NCI-H345 treated with DMSO at 0.1 percent for 48 hours (cell line): ENCODE measurements around the gene ARHGAP22.

Source experiments
- DNase-seq: peaks from one replicate; lab custom pipeline; 2025; ENCODE audit not compliant: unreplicated experiment; lab: John Stamatoyannopoulos, UW

The ARHGAP22 gene

DNA sequence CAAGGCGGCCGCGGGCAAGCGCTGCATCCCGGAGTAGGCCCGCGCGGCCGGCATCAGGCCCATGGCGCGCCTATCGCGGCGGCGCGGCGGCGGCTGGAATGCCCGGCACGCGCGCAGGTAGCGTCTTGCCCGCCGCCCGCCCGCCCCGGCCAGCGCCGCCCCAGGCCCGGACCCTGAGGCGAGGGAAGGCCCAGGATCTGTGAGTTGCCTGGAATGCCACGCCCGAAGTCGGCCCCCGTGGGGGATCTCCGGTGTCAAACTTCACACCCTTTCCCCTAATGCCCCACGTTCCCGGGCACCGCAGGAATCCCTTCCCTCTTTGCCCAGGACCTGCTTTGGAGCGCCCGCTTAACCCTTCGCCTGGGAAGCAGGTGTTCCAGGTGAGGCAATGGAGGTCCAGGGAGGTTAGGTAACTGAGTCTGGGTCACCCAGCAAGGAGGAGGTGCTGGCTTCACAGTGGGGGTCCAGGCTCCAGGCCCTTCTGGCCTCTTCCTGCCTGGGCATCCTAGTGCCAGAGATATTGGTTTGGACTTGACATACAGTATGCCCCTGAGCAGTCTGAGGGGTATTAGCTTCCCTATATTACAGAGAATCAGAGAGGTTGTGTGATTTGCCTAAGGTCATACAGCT is 138.1 kb downstream of the ARHGAP22 start:
- DNase-seq, result no peak

DNA sequence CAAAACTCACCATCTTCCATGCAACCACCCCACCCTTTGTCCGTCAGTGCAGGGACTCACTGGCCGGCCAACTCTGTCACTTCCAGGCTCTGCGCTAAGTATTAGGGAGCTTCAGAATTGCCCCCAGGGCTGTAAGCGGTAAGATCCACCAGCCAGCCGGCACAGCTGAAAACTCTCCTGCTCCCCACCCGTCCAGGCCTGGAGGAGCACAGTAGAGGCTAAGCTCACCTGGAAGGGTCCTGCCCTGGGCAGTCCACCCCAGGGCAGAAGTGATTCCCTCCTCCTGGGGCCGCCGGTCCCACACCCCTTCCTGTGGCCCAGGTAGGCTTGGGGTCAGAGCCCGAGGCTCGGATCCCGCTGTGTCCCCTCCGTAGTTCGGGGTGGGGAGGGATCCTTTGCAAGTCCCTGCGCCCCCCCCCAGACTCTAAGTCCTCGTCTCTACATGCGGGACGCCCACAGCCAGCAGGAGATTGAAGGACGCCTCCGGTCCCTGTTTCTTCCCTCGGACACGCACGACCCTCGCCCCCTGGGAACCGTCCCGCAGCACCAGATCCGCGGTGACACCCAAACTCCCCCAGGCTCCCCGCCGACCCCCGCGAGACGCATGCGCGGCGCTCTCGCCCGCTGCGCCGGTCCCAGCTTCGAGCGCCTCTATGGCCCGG is 138.9 kb downstream of the ARHGAP22 start:
- DNase-seq, result no peak

DNA sequence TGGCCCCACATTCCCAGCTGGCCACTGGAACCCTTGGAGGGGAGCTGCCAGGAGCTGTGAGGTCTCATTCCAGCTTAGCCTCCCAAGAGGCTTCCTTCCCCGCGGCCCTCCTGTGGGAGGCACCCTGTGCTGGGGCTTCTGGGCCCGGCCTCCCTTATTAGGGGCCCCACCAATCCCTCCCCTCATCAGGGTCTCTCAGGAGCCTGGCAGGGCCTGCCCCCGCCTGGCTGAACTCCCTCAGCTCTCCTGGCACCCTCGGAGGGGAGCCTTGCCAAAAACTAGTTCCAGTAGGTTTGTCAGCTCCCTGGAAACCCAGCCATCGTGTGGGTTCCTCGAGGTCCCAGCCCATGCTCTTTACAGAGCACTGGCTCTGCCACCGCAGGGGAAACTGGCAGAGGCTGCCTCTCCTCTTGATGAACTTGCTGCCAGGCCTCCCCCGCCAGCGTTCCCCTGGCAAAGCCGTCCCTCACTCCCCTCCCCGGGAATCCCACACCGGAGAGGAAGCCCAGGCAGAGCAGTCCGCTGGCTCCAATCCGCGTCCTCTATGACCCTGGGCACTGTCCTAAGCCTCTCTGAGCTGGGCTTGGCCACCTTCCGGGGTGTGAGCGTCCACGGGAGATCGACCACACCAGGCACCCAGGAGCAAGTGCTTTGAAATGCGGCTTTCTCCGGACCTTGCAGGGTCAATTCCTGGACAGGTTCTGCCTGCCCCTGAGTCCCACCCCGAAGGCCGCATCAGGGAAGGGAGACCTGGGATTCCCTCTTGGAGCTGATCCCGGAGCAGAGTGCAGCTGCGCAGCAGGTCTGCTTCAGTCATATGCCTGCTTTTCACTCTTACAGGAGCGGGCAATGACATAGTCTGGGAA is 139.8 kb downstream of the ARHGAP22 start:
- no peak for DNase-seq

DNA sequence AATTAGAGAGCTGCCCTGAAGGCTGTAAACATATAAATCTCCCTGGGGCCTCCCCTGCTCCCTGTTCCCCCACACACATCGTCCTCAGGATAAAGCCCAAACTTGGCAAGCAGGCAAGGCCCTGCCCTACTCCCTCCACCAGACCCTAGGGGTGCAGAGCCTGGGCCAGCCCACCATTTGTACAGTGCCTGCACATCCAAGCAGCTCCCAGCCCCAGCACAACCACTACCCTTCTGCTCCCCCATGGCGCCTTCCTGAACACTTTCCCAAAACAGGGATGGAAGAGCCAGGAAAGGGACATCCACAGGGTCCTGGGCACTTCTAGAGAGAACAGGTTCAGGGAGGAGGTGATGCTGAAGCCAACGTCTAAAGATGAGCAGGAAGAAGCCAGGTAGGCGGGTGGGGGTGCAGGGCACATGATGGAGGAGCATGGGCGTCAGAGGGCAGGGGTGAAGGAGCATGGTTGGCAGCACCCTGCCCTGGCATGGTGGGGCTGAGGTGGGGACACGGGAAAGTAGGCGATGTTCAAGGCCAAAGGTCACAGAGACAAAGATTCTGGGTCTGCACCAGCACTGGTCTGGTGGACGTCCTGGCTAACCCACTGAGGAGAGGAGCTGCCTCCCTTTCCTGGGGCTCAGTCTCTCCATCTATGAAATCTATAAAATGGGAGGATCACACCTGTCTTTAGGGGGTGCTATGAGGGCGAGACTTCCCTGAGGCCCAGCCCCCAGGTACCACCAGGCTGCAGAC is 140.6 kb downstream of the ARHGAP22 start:
- DNase-seq, result no peak

DNA sequence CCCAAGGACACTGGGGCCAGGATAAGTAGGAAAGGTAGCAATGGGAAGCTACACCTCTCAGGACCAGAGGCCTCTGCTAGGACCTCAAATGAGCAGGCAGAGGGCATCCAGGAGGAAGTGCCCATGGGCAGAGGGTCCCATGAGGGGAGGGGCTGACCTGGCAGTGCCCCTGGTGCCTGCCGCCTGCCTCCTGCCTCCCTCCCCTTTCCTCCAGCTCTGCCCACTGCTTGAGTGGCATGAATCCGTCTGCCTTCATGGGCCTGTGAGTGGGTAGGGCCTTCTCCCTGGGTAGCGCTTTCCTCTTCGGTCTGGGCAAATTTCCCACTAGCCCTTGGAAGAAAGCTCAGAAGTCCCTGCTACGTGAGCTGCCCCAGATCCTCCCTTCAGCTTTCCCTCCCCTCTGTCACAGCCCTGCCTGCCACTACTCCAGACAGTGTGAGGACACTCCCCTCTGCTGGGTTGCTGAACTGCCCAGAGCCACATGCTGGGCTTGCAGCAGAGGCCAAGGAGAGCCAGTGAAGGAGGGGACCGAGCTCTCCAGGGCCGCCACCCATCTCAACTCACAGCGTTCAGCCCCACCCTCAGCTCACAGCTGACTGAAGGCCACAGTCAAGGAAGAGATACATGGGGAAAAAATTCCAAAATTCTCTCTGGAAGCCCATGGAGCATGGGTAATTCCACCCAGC is 141.4 kb downstream of the ARHGAP22 start:
- DNase-seq, result no peak

DNA sequence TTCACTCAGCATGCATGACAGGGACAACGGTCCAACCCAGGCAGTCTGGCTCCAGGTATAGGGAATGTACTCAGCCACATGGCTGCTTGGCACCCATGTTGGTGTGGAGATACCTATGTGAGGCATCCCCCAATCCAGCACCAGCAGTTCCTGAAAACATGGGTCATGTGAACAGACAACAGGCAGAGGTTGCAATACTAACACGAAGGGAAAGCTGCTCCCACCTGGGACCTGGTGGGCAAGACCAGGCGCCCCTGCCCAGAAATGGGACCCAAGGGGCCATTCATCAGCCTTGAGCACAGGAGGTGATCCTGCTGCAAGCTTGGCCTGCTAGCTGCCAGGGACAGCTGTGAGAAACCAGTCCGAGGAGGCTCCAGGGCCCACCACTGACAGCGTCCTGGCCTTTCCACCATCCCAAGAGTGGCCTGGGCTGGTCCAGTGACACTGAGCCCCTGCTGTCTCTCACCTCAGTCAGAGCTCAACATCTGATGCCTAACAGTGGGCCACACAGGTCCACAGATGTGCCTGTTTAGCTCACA is 142.3 kb downstream of the ARHGAP22 start:
- no peak for DNase-seq

DNA sequence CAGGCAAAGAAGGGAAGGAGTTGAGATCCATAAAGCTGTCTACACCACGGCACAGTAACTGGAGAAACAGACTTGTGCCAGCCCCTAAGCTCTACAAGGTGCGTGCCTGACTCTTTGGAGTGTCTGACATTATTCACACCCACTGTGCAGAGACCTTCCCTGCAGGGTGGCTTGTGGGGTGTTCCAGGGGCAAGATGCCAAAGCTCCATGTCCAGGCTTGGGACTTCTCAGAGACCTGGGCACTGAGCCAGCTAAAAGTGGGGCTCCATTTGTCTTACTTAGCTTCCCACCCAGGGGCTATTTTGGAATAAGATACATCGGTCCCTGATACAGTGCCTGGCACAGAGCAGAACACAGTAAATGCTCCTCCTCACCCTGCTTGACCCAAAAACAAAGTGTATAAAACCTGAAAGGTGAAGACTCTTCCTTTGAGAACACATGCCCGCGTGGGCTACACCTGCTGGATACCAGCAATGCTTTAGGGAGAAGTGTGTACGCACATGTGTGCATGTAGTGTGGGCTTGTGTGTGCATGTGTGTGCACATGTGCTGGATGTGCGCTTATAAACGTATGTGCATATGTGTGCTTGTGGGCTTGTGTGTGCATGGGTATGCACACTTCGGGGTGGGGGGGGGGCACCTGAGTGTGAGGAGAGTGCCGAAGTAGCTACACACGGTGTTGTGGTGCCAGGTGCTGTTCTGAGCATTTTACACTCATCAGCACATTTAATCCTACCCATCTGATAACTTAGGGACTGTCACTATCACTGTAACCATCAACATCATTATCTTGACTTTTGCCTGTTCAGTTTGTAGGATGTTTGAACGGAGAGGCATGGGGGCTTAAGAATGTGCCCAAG is 143.0 kb downstream of the ARHGAP22 start:
- no peak for DNase-seq

DNA sequence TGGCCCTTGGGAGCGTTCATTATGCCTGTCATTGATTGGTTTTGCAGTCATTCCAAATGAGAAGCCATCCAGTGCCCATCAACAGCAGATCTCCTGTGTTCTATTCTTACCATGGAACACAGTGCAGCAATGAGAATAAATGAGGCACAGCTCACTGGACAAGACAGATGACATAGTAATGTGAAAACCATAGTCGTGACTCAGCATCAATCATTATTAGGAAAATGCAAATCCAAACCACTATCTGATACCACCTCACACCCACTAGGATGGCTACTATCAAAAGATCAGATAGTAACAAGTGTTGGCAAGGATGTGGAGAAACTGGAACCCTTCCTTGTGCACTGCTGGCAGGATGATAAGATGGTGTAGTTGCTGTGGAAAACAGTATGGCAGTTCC is 144.7 kb downstream of the ARHGAP22 start:
- DNase-seq, result no peak

DNA sequence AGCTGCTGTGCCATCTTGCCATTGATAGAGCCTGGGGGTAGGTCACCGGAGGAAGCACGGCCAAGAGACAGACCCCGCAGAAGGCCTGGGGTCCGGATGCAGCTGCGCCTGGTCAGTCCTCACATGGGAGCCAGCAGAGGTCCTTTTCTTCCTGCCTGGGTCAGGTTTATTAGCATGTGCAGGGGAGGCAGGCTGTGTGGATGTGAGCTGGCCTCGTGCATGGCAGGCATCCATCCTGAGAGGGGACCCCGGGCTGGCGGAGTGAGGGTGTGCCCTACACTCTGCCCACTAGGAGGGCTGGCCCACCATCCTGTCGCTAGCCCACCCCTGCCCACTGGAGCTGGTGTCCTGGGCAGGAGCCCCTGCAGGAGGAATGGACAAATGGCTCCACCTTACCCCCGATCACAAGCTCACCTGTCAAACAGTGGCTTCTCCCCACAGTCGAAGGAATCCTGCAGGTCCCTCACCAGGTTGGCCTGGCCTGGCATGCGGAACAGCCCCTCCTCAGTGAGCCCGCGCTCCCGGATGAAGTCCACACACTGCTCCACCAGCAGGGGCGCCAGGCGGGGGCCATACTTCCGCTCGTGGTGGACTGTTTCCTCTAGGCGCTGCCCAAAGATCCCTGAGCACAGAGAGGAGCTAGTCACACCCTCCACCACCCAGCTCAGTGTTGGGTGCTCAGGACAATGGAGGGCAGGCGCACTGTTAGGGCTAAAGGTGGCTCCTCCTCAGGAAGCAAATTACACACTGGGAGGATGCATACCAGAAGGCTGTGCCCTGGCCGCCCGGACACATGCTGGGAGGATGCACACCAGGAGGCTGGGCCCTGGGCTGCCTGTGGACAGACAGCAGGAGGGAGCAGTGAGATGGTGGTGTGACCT is 145.4 kb downstream of the ARHGAP22 start:
- no peak for DNase-seq

DNA sequence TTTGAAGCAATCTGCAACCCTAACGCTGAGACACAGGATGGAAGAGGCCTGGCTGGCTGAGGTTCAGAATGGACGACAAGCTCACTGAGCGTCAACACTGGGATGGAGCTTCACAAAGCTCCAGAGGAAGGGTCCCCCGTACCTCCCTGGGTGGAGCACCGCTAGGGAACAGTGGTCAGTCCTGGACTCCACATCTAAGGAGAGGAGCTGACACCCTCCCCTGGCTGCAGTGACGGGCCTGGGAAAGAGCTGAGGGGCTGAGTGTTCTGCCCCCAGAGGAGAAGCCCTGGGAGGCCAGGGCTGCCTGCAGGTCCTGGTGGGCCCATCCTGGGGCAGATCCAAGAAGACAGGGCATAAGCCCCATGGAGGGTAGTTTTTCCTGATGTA is 146.2 kb downstream of the ARHGAP22 start:
- DNase-seq, result no peak

DNA sequence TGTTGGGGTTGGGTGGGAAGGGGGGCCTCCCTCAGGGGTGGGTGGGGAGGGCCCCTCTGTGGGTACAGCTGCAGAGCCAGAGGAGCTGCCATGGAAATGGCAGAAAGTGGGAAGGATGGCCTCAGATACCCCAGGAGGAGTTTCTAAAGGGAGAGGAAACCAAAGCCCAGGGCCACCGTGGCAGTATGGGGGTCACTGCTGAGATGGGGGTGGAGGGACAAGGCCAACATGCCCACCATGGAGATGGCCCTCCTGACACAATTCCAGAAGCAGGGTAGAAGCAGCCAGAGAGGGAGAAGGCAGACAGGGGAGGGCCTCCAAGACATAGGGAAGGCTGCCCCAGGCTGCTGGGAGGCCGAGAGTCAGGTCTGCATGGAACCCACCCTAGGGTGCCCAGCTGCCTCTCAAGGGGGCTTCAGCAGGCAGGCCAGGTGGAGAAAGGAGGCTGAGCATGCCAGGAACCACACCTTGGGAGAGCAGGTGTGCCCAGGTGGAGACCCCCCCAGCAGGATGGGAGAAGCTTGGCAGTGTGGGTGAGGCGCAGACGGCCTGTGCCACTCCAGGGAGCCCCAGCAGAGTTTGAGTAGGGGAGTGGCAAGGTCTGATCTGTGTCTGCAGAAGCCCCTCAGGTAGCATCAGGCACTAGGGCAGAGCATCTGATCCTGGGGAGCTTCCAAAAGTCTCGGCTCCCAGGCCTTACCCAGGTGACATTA is 146.8 kb downstream of the ARHGAP22 start:
- DNase-seq, result no peak

DNA sequence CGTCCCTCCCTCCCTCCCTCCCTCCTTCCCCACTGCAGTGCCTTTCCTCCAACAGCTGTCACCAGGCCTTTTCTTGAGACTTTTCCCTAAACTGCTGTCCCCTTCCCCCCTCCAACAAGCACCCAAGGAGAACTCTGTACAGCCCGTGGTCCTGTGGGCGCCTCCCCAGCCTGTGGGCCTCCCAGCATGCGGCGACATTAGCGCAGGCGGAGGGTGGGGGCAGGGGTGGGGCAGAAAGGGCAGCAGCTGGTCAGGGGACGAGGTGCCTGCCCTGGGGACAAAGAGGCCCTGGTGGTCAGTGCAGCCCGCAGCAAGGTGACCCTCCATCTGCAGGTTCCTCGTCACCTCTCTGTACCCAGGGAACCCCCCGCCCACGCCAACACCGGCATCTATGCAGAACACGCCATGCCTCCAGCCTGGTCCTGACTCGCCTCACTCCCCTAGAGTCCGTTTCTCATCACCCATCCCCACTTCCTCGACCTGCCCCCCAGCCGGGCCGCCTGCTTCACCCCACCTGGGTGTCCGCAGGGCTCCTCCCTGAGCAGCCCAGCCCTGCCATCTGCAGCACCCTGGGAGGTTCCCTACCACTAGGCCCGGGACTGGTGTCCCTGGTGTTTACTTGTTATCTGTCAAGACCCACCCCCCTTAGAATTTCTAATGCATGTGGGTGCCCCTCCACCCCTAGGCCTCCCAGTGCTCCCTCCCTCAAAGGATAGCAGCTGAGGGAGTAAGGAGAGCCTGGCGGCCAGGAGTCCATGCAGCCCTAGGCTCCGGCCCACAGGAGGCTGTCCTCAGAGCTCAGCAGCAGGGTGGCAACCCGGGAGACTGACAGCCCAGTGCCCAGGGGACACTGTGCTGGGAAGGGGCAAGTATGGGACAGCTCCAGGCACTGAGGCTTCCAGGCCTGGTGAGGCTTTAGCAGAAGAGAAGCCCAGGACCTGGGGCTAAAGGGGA is 147.8 kb downstream of the ARHGAP22 start:
- DNase-seq, result no peak

DNA sequence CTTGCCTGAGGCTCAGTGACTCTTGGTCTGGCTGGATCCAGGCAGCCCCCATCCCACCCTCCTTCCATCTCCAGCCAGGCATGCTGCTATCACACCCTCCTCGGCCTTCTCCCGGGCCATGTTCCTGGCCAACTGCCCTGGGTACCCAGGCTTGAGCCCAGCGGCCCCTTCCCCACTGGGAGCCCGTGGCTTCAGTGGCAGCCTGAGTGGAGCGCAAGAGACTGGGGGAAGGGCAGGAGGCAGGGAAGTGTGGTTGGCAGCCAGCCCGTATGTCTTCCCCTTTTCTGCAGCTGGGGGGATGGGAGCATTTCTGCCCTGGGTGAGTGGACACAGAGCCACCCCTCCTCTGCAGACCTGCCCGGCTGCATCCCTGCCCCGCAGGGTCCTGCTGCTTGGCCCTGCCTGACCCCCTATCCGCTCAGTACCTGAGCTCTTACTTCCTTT is 148.5 kb downstream of the ARHGAP22 start:
- DNase-seq, result no peak

DNA sequence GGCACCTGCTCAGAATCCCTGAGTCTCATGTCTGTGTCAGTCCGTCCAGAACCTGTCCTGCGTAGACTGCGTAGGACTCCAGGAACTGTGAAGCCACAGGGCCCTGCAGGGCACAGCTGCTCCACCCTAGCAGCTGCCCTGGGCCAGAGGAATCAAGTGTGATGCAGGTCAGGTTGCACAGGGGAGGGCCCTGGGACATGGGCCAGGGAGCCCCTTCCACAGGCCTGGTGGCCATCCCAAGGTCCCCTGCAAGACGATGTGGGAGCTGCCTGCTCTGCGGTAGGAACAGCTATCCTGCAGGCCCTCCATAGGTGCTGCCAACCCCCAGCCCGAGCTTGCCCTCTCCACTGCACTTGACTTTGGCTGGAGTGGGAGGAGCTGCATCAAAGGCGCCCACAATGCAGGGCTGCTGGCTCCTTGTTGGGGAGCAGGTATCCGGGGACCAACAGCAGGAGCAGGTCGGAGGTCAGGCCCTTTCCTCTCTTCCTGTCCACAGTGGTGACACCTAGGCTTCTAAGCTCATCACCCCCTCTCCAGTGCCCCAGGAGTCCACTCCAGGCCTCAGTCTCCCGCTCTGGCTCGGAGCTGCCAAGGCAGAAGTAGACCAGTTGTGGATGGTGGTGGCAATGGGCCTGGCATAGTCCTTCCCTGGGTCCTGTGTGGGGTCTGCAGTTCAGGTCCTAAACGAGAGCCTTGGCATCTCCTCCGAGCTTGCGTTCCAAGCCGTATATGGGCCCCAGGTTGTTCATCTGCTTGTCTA is 149.3 kb downstream of the ARHGAP22 start:
- DNase-seq, result no peak

DNA sequence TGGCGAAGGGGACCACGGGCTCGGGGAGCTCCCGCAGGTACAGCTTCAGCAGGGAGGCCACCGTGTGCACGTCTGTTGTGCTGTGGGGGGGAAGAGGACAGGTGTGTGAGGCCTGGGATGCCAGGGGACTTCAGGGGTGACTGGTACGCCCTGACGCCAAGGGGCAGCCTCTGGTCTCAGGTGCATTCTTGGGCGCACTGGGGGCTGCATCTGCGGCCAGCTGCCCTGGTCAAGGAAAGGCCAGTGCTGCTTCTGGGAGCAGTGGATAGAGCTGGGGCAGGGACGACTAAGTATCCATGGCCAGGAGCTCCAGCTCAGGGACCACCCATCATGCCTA is 149.8 kb downstream of the ARHGAP22 start:
- DNase-seq, result no peak
